Measurements from ENCODE around the gene GYG1.
A peak's percentile ranks its signal among the peaks of the same experiment; 100 is the strongest.

The GYG1 gene

GRCh38 chr3:149019580-149019979 lies 28.2 kb downstream of the GYG1 start:
- no peak for DNase-seq

GRCh38 chr3:149020196-149020838 lies 29.0 kb downstream of the GYG1 start:
- DNase-seq, result no peak

- DNase-seq, result no peak
These were observed 29.5 kb downstream of the GYG1 start for GRCh38 chr3:149020839-149021252.

- no peak for DNase-seq
These were observed 30.5 kb downstream of the GYG1 start for GRCh38 chr3:149021830-149022229.

GRCh38 chr3:149023951-149024350 lies 32.6 kb downstream of the GYG1 start:
- no peak for DNase-seq

- DNase-seq, result no peak
These were observed 35.4 kb downstream of the GYG1 start for GRCh38 chr3:149026718-149027117.

GRCh38 chr3:149031096-149031495 lies 39.8 kb downstream of the GYG1 start:
- DNase-seq, result no peak

GRCh38 chr3:149037684-149038083 lies 46.3 kb downstream of the GYG1 start:
- DNase-seq, result no peak

- DNase-seq, result no peak
These were observed 47.0 kb downstream of the GYG1 start for GRCh38 chr3:149038322-149038721.

- DNase-seq, result peak in 1 of 2 donors; percentile 71
These were observed 51.5 kb downstream of the GYG1 start for GRCh38 chr3:149042789-149043386.

GRCh38 chr3:149044339-149045083 lies 53.2 kb downstream of the GYG1 start:
- no peak for DNase-seq

- DNase-seq, result no peak
These were observed 64.2 kb downstream of the GYG1 start for GRCh38 chr3:149055575-149055974.

GRCh38 chr3:149058198-149058597 lies 66.9 kb downstream of the GYG1 start:
- DNase-seq, result no peak

- no peak for DNase-seq
These were observed 67.3 kb downstream of the GYG1 start for GRCh38 chr3:149058602-149059001.

GRCh38 chr3:149061776-149062175 lies 70.4 kb downstream of the GYG1 start:
- no peak for DNase-seq

GRCh38 chr3:149067883-149068282 lies 76.5 kb downstream of the GYG1 start:
- DNase-seq, result no peak
